C4-2B (cell line): ENCODE results near the gene ZNF492.

ENCODE experiments used
- CTCF ChIP-seq: fragments of 450-650 bp; conservative IDR thresholded peaks from 2 replicates; pipeline ENCODE4 v1.5.1; 2017; ENCODE audit warnings: mild to moderate bottlenecking
- ZFX ChIP-seq: fragments of 450-650 bp; IDR thresholded peaks from 2 replicates; pipeline ENCODE4 v1.6.1; 2017

GRCh38 chr19:22600690-22601648, 33.2 kb upstream of the ZNF492 start:
- TF ChIP-seq ZFX, result no peak
- TF ChIP-seq CTCF, result no peak
